ENCODE measurements around the gene POMZP3.
A peak's percentile ranks its signal among the peaks of the same experiment; 100 is the strongest.
"Not testable (repeated sequence)": the region's sequence is repeated elsewhere in the genome, so short reads cannot be mapped to it uniquely, and the experiment has no call there.

Gene POMZP3

GRCh38 chr7:76626989-76627642 lies at the start of gene POMZP3:
Gene POMZP3 (minus strand): TSS chr7:76627279. CDS start chr7:76626064, 1,215 bp downstream.
- not testable (repeated sequence) for DNase-seq (ENCODE audit: low read depth, low spot score)

- not testable (repeated sequence) for DNase-seq (ENCODE audit: low read depth, low spot score)
These were observed 48.7 kb upstream of the POMZP3 start for GRCh38 chr7:76675783-76676182.

GRCh38 chr7:76673346-76673745 lies 46.3 kb upstream of the POMZP3 start:
- DNase-seq (ENCODE audit: low read depth, low spot score): not testable (repeated sequence)

DNA sequence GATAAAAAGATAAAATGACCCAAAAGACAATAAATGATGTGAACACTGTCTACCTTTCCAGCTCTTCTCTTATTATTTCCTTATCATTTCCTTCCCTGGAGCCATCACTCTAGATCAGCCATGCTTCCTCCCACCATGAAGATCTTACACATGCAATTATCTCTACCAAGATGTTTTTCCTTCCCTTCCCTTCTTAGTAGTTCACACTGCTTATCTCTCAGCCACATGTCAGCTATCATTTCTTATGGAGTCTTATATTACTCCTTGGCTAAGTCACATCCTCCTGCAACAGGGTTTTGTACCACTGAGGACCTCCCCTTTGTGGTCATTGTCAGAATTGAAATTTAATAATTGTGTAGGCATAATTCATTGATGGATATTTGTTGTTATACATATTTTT lies 32.1 kb upstream of the POMZP3 start:
- DNase-seq (ENCODE audit: low read depth, low spot score): not testable (repeated sequence)

GRCh38 chr7:76656425-76656824 lies 29.3 kb upstream of the POMZP3 start:
- not testable (repeated sequence) for DNase-seq (ENCODE audit: low read depth, low spot score)

DNA sequence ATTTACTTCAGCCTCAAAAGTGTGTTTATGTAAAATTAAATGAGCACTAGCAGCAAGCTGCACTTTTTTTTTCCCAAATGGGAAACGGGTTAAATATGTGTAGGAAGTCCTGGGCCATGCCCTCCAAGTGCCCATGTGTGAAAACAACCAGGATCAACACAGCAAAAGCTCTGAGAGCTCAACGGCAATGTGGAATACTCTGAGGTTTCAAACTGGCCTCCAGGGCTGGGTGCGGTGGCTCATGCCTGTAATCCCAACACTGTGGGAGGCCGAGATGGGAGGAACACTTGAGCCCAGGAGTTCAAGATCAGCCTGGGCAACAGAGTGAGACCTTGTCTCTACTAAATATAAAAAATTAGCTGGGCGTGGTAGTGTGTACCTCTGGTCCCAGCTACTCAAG lies 15.5 kb upstream of the POMZP3 start:
- DNase-seq (ENCODE audit: low read depth, low spot score): not testable (repeated sequence)

- not testable (repeated sequence) for DNase-seq (ENCODE audit: low read depth, low spot score)
These were observed 10.1 kb upstream of the POMZP3 start for GRCh38 chr7:76637061-76637691.

- not testable (repeated sequence) for DNase-seq (ENCODE audit: low read depth, low spot score)
These were observed 498 bp downstream of the POMZP3 start for GRCh38 chr7:76626581-76626980.

DNA sequence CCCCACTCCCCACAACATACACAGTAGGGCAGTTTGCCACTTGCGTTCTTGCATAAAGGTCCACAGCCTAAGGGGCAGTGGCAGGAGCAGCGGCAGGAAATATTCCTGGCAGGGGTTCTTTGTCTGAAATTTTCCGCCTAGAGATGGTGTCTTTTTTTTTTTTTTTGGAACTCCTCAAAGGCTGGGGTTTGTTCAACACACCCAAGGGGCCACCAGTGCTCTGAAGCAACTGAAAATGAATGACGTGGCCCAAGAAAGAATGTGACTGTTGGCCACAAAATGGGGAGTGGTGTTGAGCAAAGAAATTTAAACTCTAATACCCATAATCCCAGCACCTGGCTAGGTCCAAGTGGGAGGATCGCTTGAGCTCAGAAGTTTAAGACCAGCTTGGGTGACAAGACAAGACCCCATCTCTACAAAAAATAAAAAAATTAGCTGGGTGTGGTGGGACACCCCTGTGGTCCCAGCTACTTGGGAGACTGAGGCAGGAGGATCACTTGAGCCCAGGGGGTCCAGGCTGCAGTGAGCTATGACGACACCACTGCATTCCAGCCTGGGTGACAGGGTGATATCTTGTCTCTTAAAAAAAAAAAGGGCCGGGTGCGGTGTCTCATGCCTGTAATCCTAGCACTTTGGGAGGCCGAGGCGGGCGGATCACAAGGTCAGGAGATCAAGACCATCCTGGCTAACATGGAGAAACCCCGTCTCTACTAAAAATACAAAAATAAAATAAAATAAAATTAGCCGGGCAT lies 7.5 kb downstream of the POMZP3 start:
- not testable (repeated sequence) for DNase-seq (ENCODE audit: low read depth, low spot score)

DNA sequence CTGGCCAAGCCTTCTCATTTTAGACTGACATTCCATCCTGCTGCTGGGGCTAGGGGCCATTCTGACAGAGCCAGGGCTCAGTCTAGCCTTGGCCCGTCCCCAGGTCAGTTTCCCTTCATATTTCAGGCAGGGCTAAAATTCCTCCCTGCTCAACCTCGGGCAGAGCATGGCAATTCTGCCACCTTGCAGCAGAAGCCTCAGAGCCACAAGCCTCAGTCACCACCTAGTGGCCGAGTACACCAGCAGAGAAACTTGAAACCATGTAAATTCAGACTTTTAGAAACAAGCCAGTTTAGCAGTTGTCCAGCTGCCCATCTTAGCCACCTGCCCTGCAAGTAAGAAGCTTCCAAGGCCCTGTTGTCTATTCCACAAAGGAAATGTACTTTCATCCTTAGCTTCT lies 13.3 kb downstream of the POMZP3 start:
- DNase-seq (ENCODE audit: low read depth, low spot score): not testable (repeated sequence)

GRCh38 chr7:76612232-76612631 lies 14.8 kb downstream of the POMZP3 start:
- DNase-seq (ENCODE audit: low read depth, low spot score): not testable (repeated sequence)

DNA sequence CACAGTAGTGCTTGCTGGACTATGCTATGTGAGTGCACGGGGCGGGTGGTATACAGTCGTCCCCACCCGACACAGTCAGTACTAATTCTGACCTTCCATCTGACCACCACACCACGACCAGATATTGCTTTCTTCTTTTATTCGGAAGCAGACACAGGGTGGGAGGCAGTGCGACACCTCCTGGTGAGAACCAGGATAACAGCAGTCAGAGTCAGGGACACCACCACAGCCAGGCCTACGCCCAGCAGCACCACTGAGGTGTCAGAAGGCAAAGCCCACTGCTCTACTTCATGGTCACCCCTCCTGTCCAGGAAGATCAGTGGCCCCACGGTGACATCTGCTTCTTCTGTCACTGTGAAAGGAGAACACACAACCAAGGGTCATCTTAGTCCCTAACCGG lies 17.2 kb downstream of the POMZP3 start:
- DNase-seq (ENCODE audit: low read depth, low spot score): not testable (repeated sequence)

GRCh38 chr7:76608469-76608868 lies 18.6 kb downstream of the POMZP3 start:
- not testable (repeated sequence) for DNase-seq (ENCODE audit: low read depth, low spot score)

DNA sequence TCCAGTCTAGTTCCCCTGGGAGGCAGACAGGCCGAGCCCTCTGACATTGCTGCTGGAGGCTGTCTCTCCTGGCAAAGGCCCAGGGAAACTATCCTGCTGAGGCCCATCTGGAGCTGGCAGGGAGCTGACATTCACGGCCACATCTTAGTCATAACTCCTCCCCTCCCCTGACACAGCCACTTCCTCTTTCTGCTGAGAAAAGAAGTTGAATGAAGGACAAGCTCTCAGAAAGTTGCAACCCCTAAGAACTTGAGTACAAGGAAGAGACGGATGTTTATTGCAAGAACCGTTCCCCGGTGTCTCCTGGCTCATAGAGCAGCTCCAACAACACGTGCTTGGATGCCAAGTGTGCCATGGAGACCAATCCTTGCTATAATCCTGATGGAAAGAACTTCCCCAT lies 21.1 kb downstream of the POMZP3 start:
- peak; percentile 91 for DNase-seq (ENCODE audit: low read depth, low spot score)

GRCh38 chr7:76600650-76601049 lies 26.4 kb downstream of the POMZP3 start:
- not testable (repeated sequence) for DNase-seq (ENCODE audit: low read depth, low spot score)

GRCh38 chr7:76600116-76600482 lies 27.0 kb downstream of the POMZP3 start:
- not testable (repeated sequence) for DNase-seq (ENCODE audit: low read depth, low spot score)

DNA sequence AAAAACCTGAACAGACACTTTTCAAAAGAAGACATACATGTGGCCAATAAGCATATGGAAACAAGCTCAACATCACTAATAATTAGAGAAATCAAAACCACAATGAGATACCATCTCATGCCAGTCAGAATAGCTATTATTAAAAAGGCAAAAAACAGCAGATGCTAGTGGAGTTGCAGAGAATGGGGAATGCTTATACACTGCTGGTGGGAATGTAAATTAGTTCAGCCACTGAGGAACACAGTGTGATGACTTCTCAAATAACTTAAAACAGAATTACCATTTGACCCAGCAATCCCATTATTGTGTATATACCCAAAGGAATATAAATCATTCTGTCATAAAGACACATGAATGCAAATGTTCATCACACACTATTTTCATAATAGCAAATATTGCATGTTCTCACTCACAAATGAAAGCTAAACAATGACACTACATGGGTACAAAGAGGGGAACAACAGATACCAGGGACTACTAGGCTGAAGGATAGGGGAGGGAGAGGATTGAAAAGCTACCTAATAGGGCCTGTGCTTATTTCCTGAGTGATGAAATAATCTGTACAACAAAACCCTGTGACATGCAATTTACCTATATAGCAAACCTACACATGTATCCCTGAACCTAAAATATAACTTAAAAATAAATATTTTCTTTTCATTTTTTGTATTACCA lies 28.4 kb downstream of the POMZP3 start:
- not testable (repeated sequence) for DNase-seq (ENCODE audit: low read depth, low spot score)

DNA sequence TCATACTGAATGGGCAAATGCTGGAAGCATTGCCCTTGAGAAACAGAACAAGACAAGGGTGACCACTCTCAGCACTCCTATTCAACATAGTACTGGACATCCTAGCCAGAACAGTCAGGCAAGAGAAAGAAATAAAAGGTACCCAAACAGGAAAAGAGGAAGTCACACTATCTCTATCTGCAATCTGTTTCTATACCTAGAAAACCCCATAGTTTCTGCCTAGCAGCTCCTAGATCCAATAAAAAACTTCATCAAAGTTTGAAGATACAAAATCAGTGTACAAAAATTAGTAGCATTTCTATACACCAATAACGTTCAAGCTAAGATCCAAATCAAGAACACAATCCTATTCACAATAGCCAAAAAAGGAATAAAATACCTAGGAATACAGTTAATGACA lies 29.8 kb downstream of the POMZP3 start:
- not testable (repeated sequence) for DNase-seq (ENCODE audit: low read depth, low spot score)

- DNase-seq (ENCODE audit: low read depth, low spot score): not testable (repeated sequence)
These were observed 34.4 kb downstream of the POMZP3 start for GRCh38 chr7:76592694-76593093.

DNA sequence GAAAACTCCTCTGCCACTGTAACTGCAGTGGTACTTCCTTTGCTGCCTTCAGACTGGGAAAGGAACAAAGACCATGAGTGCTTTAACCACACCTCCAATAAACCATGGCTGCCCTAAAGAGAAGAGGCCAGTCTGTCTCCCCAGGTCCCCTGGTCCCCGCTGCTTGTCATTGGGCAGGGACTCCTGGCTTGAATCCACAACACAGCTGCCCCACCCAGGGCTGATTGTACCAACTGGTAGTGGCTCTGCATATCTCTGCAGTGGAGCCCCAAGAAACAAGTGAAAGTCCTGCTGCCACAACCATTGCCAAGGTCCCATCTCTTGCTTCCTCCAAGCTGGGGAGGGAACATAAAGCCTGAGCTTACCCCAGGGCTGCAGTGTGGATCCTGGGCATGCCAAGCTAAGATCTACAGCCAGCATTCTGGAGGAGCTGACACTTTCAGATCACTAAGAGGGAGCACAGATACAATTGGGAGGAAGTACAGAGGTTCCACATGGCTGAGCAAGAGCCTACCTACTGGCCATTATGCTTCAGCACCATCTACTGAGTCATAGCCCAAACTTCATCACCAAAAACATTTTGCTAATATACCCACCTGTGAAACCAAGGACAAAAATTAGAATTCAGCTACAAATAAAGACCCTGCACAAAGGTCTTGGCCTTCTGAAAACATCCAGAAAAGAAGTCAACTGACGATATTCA lies 35.3 kb downstream of the POMZP3 start:
- not testable (repeated sequence) for DNase-seq (ENCODE audit: low read depth, low spot score)

DNA sequence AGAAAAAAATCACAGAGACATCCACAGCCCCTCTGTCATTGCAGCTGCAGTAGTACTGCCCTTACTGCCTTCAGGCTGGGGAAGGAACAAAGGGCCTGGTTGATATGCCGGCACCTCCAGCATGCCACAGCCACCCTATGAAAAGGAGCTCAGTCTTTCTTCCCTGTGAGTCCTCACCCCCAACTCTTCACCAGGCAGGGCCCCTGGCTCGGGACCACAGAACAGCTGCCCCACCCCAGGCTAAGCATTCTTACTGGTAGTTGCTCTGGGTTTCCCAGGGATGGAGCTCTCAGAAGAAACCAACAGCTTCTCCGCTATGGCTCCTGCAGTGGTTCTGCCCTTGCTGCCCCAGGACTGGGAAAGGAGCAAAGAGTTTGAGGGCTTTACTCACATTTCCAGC lies 36.0 kb downstream of the POMZP3 start:
- DNase-seq (ENCODE audit: low read depth, low spot score): not testable (repeated sequence)
